HepG2 (cell line): ENCODE measurements around the gene SNX18. TPM values are rescaled to one million over a fixed set of nuclear protein-coding genes. Genes with fewer than 3 reads are reported as not detected.

Experiments used
- ATAC-seq: fragments of 200-7000 bp; cut with Tn5 transposase; 3 replicates; pipeline ENCODE4 v1.9.1; 2020; ENCODE audit warnings: mild to moderate bottlenecking, moderate library complexity
- BruUV-seq: library from RNA; stranded (reverse); fragments of 400-500 nt; replicated peaks from 2 replicates; lab custom pipeline; 2021; lab: Mats Ljungman, UMichigan
- CTCF ChIA-PET: fragments of 300-600 bp; formaldehyde crosslinking; extraction: SDS; loops from one replicate; lab custom pipeline; 2021; ENCODE audit warnings: low total read pairs, inconsistent platforms, low intra/inter-chr PET ratio; lab: Yijun Ruan, JAX
- POLR2A ChIA-PET: fragments of 350-600 bp; sonication (Branson Sonifier 250); formaldehyde crosslinking; loops from one replicate; lab custom pipeline; 2020; ENCODE audit warnings: antibody characterized with exemption, inconsistent platforms; lab: Yijun Ruan, JAX
- DNase-seq: peaks from one replicate; pipeline ENCODE4 v3.0.0-alpha.2; 2015; ENCODE audit warnings: low spot score
- FAIRE-seq: peaks from 3 replicates; lab custom pipeline; 2011; peaks lifted over from hg19 to GRCh38; lab: Jason Lieb, UNC
- H2AFZ ChIP-seq: one replicate; pipeline ENCODE4 v1.6.1; 2011; ENCODE audit warnings: low read length, inconsistent platforms
- H3K27ac ChIP-seq: fragments of 300-600 bp; 3 replicates; pipeline ENCODE4 v1.8.0; 2011; ENCODE audit warnings: mixed run types, mild to moderate bottlenecking, mixed read lengths, low read length, inconsistent platforms; ENCODE audit not compliant: insufficient read depth; ENCODE audit errors: extremely low read length
- H3K27me3 ChIP-seq, 2 experiments: fragments of 200-600 bp in 1 of 2; 2 replicates in 1 of 2; 3 replicates in 1 of 2; pipeline versions ENCODE4 v1.6.0 to v1.8.0; 2011; ENCODE audit warnings: low read length in 2 of 2, mild to moderate bottlenecking in 2 of 2, moderate library complexity in 2 of 2, inconsistent platforms in 1 of 2; ENCODE audit not compliant: insufficient read depth in 2 of 2, control insufficient read depth in 1 of 2
- H3K36me3 ChIP-seq, 2 experiments: fragments of 200-600 bp in 1 of 2; replicated peaks in 1 of 2; 2 replicates in 1 of 2; 3 replicates in 1 of 2; pipeline versions ENCODE4 v1.5.1 to v1.8.0; 2011; ENCODE audit warnings: low read length in 2 of 2, inconsistent platforms in 1 of 2; ENCODE audit not compliant: insufficient read depth in 2 of 2, control insufficient read depth in 1 of 2
- H3K4me1 ChIP-seq: 2 replicates; pipeline ENCODE4 v1.5.1; 2012; ENCODE audit warnings: low read length, inconsistent platforms; ENCODE audit not compliant: insufficient read depth
- H3K4me2 ChIP-seq: 2 replicates; pipeline ENCODE4 v1.6.0; 2011; ENCODE audit warnings: low read depth, low read length, inconsistent platforms
- H3K4me3 ChIP-seq, 3 experiments: fragments of 200-600 bp in 1 of 3; sonication (generic), shearing (Covaris generic) in 1 of 3; replicated peaks in 1 of 3; 2 replicates each; pipeline ENCODE4 v1.5.1; 2011 to 2016; ENCODE audit warnings: low read length in 3 of 3, inconsistent platforms in 2 of 3, low read depth in 2 of 3, mild to moderate bottlenecking in 2 of 3, control low read depth in 1 of 3, mixed read lengths in 1 of 3; ENCODE audit not compliant: insufficient read depth in 1 of 3
- H3K79me2 ChIP-seq: one replicate; pipeline ENCODE4 v1.6.1; 2011; ENCODE audit warnings: low read length, inconsistent platforms; ENCODE audit not compliant: insufficient read depth
- H3K9ac ChIP-seq: 2 replicates; pipeline ENCODE4 v1.6.0; 2011; ENCODE audit warnings: mild to moderate bottlenecking, low read depth, low read length, inconsistent platforms; ENCODE audit not compliant: insufficient read depth
- H3K9me3 ChIP-seq: 2 replicates; pipeline ENCODE4 v1.5.1; 2012; ENCODE audit warnings: mild to moderate bottlenecking, low read length
- H4K20me1 ChIP-seq: 2 replicates; pipeline ENCODE4 v1.6.0; 2011; ENCODE audit warnings: inconsistent platforms, mild to moderate bottlenecking, low read length, moderate library complexity; ENCODE audit not compliant: insufficient read depth
- MAFK ChIP-seq, 2 experiments: IDR thresholded peaks in 1 of 2; conservative IDR thresholded peaks in 1 of 2; 2 replicates each; pipeline ENCODE4 v1.6.1; 2011; ENCODE audit warnings: improper control_type of control experiment in 2 of 2, low read length in 2 of 2
- SKI ChIP-seq: fragments of 450-650 bp; IDR thresholded peaks from one replicate; pipeline ENCODE4 v1.6.1; 2018; ENCODE audit warnings: mild to moderate bottlenecking; ENCODE audit not compliant: partially characterized antibody
- XBP1 ChIP-seq: sonication (generic); formaldehyde crosslinking; IDR thresholded peaks from 2 replicates; pipeline ENCODE4 v1.5.0; 2020; ENCODE audit warnings: missing genetic modification reagents
- ZBTB7A ChIP-seq: sonication (generic); formaldehyde crosslinking; IDR thresholded peaks from 2 replicates; pipeline ENCODE4 v1.8.0; 2022; ENCODE audit warnings: mild to moderate bottlenecking, missing genetic modification reagents
- ZNF329 ChIP-seq: sonication (generic); formaldehyde crosslinking; IDR thresholded peaks from 2 replicates; pipeline ENCODE4 v1.9.0; 2021; ENCODE audit warnings: low read depth, mild to moderate bottlenecking, missing genetic modification reagents
- ZNF432 ChIP-seq: sonication (generic); formaldehyde crosslinking; IDR thresholded peaks from 2 replicates; pipeline ENCODE4 v1.5.0; 2020; ENCODE audit warnings: missing genetic modification reagents, mild to moderate bottlenecking, borderline replicate concordance
- in situ Hi-C: cut with HindIII; loops from 2 replicates; pipeline ENCODE4 v1.10.0; 2017; ENCODE audit warnings: low pct_unique_long_range_greater_than_20kb; ENCODE audit not compliant: extremely low pct_ligation_motif_present
- intact Hi-C: fragments of 100-400 bp; cut with micrococcal nuclease; formaldehyde crosslinking; loops from one replicate; pipeline ENCODE4 v1.10.0; 2022; ENCODE audit not compliant: unreplicated experiment
- polyA plus RNA-seq, 8 experiments: library from polyadenylated mRNA; depleted of rRNA in 3 of 8; stranded (reverse) in 7 of 8; unstranded in 1 of 8; fragments of >200 nt; fragmentation: Illumina TruSeq in 4 of 8; extraction: Trizol in 4 of 8; gene quantifications; 2 replicates each; pipeline versions ENCODE4 v1.2.1 to v1.2.3, GENCODE V29; 2011 to 2016; ENCODE audit warnings: low read depth in 4 of 8, missing spikeins in 1 of 8, mixed read lengths in 1 of 8; ENCODE audit not compliant: insufficient read depth in 1 of 8
- total RNA-seq, 5 experiments: library from RNA; depleted of rRNA; stranded (reverse); fragments of >200 nt; fragmentation: Illumina TruSeq; extraction: Trizol; gene quantifications; 2 replicates each; pipeline ENCODE4 v1.2.3, GENCODE V29; 2016; ENCODE audit warnings: low read depth in 1 of 5

Gene SNX18
- total and polyA plus RNA-seq, 2 of the 13 experiments (the other 11 are each of a cell fraction or from before 2014, with no cell fraction given), result 2.3 to 6.2 TPM

- ATAC-seq (no peak), DNase-seq (no peak), FAIRE-seq (no peak)
- intact Hi-C loops, result no loop called here
- ChIA-PET CTCF (no interaction called here), POLR2A (no interaction called here)
- H4K20me1 ChIP-seq, result no peaks in the 10 kb centered on the region
- no peak overlapping the region for H3K4me2 ChIP-seq
- H3K27ac ChIP-seq, result no peak overlapping the region
- no peak overlapping the region for H3K9ac ChIP-seq
- H3K27me3 ChIP-seq, result no peaks in the 10 kb centered on the region
- H3K4me3 ChIP-seq, result no peak overlapping the region
- H3K36me3 ChIP-seq, result no peaks in the 10 kb centered on the region
- no peaks in the 10 kb centered on the region for H3K79me2 ChIP-seq
- no peaks in the 10 kb centered on the region for H3K9me3 ChIP-seq
- in situ Hi-C loops, result no loop called here
- BruUV-seq, result no TSS peak
- H2AFZ ChIP-seq, result no peak overlapping the region
- H3K4me1 ChIP-seq, result no peaks in the 10 kb centered on the region
- no peak for TF ChIP-seq ZNF329 (CRISPR knock-in tag)
- TF ChIP-seq MAFK (conservative IDR thresholded peaks at IDR 0.05 in 1 of 2, IDR thresholded peaks at IDR 0.05 in 1 of 2; ENCODE audit: low read length in 2 of 2), result peak in 1 of 2 experiments; percentile 44; a peak in 2 of 4 replicates
These were observed 76.2 kb downstream of the SNX18 start for GRCh38 chr5:54593779-54594178.

DNA sequence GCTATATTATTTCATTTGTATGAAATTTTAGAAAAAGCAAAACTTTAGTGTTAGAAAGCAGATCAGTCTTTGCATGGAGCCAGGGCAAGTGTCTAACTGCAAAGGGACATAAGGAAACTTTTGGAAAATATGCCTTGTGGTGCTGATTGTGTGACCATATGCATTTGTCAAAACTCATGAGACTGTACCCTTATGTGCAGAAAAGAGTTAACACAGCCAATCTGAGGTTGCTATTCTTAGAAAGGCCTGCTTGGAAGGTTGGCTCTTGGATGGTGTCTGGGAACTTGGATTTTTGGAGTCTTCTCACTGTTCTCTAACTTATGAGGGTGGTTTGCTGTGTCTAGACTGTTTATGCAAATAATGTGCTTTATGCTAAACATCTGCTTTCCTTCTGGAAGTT lies 76.6 kb downstream of the SNX18 start:
- H3K36me3 ChIP-seq, result no peaks in the 10 kb centered on the region
- no peaks in the 10 kb centered on the region for H3K4me1 ChIP-seq
- ATAC-seq (no peak), DNase-seq (no peak), FAIRE-seq (no peak)
- H3K4me3 ChIP-seq, result no peak overlapping the region
- H3K79me2 ChIP-seq, result no peaks in the 10 kb centered on the region
- TF ChIP-seq ZBTB7A (CRISPR knock-in tag), result no peak
- no peak for TF ChIP-seq ZNF432 (CRISPR knock-in tag)
- no peak for TF ChIP-seq SKI
- no peak for TF ChIP-seq XBP1 (CRISPR knock-in tag)
- POLR2A ChIA-PET, result no interaction called here
- intact Hi-C loops, result no loop called here
- no TSS peak for BruUV-seq
- no peak overlapping the region for H3K9ac ChIP-seq
- CTCF ChIA-PET, result no interaction called here
- no peaks in the 10 kb centered on the region for H3K27me3 ChIP-seq
- H4K20me1 ChIP-seq, result no peaks in the 10 kb centered on the region
- no peak overlapping the region for H3K27ac ChIP-seq
- no peak overlapping the region for H2AFZ ChIP-seq
- no peaks in the 10 kb centered on the region for H3K9me3 ChIP-seq
- in situ Hi-C loops, result no loop called here
- no peak overlapping the region for H3K4me2 ChIP-seq
